Glutamatergic neuron (in vitro differentiated cells): ENCODE results near the gene REV3L. TPM values are rescaled to one million over a fixed set of nuclear protein-coding genes. Genes with fewer than 3 reads are reported as not detected.
"Not testable (repeated sequence)": the region's sequence is repeated elsewhere in the genome, so short reads cannot be mapped to it uniquely, and the experiment has no call there.

ENCODE experiments used
- DNase-seq: peaks from one replicate; pipeline ENCODE4 v3.0.0; 2022
- H3K27ac Mint-ChIP-seq: one replicate; pipeline ENCODE4 v1.8.0; 2020; ENCODE audit warnings: mild to moderate bottlenecking, mixed read lengths, inconsistent platforms; ENCODE audit not compliant: unreplicated experiment
- H3K27me3 Mint-ChIP-seq: one replicate; pipeline ENCODE4 v1.8.0; 2020; ENCODE audit warnings: mild to moderate bottlenecking, moderate library complexity, mixed read lengths, inconsistent platforms; ENCODE audit not compliant: unreplicated experiment
- H3K36me3 Mint-ChIP-seq: one replicate; pipeline ENCODE4 v1.8.0; 2020; ENCODE audit warnings: mild to moderate bottlenecking, mixed read lengths, inconsistent platforms; ENCODE audit not compliant: unreplicated experiment
- H3K4me1 Mint-ChIP-seq: one replicate; pipeline ENCODE4 v1.8.0; 2020; ENCODE audit warnings: mild to moderate bottlenecking, low read depth, mixed read lengths, inconsistent platforms; ENCODE audit not compliant: unreplicated experiment
- H3K4me3 Mint-ChIP-seq: one replicate; pipeline ENCODE4 v1.8.0; 2020; ENCODE audit warnings: mild to moderate bottlenecking, mixed read lengths, inconsistent platforms; ENCODE audit not compliant: unreplicated experiment
- H3K9me3 Mint-ChIP-seq: one replicate; pipeline ENCODE4 v1.8.0; 2020; ENCODE audit warnings: mild to moderate bottlenecking, moderate library complexity, mixed read lengths, inconsistent platforms; ENCODE audit not compliant: unreplicated experiment
- total RNA-seq: library from RNA; stranded (reverse); fragmentation: NEBNext Ultra II Directional; extraction: Animal tissue kit (Norgen Biotek cat#: 25700); gene quantifications from one replicate; pipeline ENCODE4 v1.2.1, GENCODE V29; 2021; ENCODE audit not compliant: unreplicated experiment
- TF ChIP-seq, protein P1 (sequence below): fragments of 200-600 bp; sonication (generic); IDR thresholded peaks from one replicate; pipeline ENCODE4 v1.5.0; 2021; ENCODE audit not compliant: partially characterized antibody, unreplicated experiment

REV3L gene
- total RNA-seq, 1 donor from 2014 or later = 33.3 TPM

- H3K27ac Mint-ChIP-seq = no peak overlapping the region
- TF ChIP-seq, protein P1, sequence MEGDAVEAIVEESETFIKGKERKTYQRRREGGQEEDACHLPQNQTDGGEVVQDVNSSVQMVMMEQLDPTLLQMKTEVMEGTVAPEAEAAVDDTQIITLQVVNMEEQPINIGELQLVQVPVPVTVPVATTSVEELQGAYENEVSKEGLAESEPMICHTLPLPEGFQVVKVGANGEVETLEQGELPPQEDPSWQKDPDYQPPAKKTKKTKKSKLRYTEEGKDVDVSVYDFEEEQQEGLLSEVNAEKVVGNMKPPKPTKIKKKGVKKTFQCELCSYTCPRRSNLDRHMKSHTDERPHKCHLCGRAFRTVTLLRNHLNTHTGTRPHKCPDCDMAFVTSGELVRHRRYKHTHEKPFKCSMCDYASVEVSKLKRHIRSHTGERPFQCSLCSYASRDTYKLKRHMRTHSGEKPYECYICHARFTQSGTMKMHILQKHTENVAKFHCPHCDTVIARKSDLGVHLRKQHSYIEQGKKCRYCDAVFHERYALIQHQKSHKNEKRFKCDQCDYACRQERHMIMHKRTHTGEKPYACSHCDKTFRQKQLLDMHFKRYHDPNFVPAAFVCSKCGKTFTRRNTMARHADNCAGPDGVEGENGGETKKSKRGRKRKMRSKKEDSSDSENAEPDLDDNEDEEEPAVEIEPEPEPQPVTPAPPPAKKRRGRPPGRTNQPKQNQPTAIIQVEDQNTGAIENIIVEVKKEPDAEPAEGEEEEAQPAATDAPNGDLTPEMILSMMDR = no peak
These were observed 38.7 kb upstream of the REV3L start for GRCh38 chr6:111521497-111522270.

DNA sequence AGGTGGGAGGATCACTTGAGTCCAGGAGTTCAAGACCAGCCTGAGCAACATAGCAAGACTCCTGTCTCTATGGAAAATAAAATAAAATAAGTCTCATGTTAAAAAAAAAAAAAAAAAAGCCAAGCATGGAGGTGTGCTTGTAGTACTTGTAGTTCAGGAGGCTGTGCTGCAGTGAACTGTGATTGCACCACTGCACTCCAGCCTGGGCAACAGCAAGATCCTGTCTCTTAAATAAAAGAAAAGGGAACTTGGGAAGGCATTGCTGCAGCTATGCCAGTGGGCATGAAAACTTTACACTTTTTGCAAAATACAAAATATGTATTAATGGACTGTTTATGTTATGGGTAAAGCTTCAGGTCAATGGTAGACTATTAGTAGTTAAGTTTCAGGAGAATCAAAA, 37.5 kb upstream of the REV3L start:
- H3K9me3 Mint-ChIP-seq = no peaks in the 10 kb centered on the region
- peaks cover 2% of the 10 kb centered on the region for H3K27me3 Mint-ChIP-seq
- H3K36me3 Mint-ChIP-seq = no peaks in the 10 kb centered on the region
- H3K4me1 Mint-ChIP-seq = peaks cover 17% of the 10 kb centered on the region
- TF ChIP-seq, protein P1 = no peak
- DNase-seq = no peak
- H3K4me3 Mint-ChIP-seq = no peak overlapping the region
- H3K27ac Mint-ChIP-seq = no peak overlapping the region

More at GRCh38 chr6:111521497-111522270, 38.7 kb upstream of the REV3L start:
- no peak for DNase-seq
- Mint-ChIP-seq H3K27me3 (peaks cover 2% of the 10 kb centered on the region), H3K9me3 (no peaks in the 10 kb centered on the region), H3K4me1 (peaks cover 17% of the 10 kb centered on the region), H3K4me3 (no peak overlapping the region), H3K36me3 (no peaks in the 10 kb centered on the region)

DNA sequence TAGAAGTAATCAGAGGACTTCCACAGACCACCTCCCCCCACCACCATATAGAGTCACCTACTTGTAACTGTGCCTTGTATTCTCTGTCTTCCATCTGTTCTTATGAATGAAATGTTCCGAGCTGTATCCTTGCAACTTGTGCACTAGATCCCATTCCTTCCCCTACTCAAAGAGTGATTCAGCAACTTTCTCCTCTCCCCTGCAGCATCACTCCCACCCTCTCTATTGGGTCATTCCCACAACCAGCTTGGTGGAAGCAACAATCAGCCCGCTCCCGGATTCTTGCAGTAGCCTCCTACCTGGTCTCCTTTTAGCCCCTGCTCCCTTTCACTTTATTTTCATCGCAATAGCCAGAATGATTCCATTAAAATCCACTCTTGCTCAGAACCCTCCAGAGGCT, 34.9 kb upstream of the REV3L start:
- no peak overlapping the region for H3K4me3 Mint-ChIP-seq
- no peak overlapping the region for H3K27ac Mint-ChIP-seq
- no peaks in the 10 kb centered on the region for H3K9me3 Mint-ChIP-seq

DNA sequence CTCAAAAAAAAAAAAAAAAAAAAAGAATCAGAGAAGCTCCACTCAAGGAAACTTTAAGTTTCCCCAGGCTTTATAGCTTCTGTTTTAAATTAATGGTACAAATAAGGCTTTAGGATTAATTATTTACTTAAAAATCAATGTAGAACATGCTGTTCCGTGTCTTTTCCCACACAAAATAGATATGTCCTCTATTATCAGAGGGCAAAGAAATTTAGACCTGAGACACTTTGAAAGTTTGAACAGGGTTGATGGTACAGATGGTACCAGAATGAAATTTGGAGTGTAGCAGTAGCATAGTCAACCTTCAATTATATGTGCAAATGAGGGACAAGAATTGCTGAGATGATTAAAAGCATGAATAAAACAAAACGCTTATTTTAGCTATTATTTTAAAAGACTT, 32.2 kb upstream of the REV3L start:
- DNase-seq = no peak
- H3K27ac Mint-ChIP-seq = no peak overlapping the region
- H3K36me3 Mint-ChIP-seq = no peaks in the 10 kb centered on the region
- peaks cover 6% of the 10 kb centered on the region for H3K4me1 Mint-ChIP-seq
- TF ChIP-seq, protein P1 = no peak
- H3K27me3 Mint-ChIP-seq = no peaks in the 10 kb centered on the region
- no peaks in the 10 kb centered on the region for H3K9me3 Mint-ChIP-seq
- no peak overlapping the region for H3K4me3 Mint-ChIP-seq

More for the DNA sequence above, 34.9 kb upstream of the REV3L start:
- TF ChIP-seq, protein P1 = no peak
- Mint-ChIP-seq H3K27me3 (no peaks in the 10 kb centered on the region), H3K4me1 (peaks cover 6% of the 10 kb centered on the region), H3K36me3 (no peaks in the 10 kb centered on the region)
- no peak for DNase-seq

- H3K9me3 Mint-ChIP-seq, H3K4me3 Mint-ChIP-seq, H3K27ac Mint-ChIP-seq, H3K27me3 Mint-ChIP-seq, H3K36me3 Mint-ChIP-seq, H3K4me1 Mint-ChIP-seq, DNase-seq: not testable (repeated sequence)
These were observed 31.5 kb upstream of the REV3L start for GRCh38 chr6:111514531-111514930.

DNA sequence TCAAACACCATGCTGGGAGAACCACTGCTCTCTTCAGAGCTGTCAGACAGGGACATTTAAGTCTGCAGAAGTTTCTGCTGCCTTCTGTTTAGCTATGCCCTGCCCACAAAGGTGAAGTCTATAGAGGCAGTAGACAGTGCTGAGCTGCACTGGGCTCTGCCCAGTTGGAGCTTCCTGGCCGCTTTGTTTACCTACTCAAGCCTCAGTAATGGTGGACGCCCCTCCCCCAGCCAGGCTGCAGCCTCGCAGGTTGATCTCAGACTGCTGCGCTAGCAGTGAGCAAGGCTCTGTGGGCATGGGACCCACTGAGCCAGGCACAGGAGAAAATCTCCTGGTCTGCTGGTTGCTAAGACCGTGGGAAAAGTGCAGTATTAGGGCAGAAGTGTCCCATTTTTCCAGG, 24.2 kb upstream of the REV3L start:
- not testable (repeated sequence) for H3K36me3 Mint-ChIP-seq, H3K27ac Mint-ChIP-seq, H3K4me1 Mint-ChIP-seq, H3K27me3 Mint-ChIP-seq, H3K4me3 Mint-ChIP-seq, H3K9me3 Mint-ChIP-seq, DNase-seq

DNA sequence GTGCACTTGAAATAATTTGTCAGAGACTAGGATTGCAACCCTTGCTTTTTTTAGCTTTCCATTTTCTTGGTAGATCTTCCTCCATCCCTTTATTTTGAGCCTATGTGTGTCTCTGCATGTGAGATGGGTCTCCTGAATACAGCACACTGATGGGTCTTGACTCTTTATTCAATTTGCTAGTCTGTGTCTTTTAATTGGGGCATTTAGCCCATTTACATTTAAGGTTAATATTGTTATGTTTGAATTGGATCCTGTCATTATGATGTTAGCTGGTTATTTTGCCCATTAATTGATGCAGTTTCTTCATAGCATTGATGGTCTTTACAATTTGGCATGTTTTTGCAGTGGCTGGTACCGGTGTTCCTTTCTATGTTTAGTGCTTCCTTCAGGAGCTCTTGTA, 22.5 kb upstream of the REV3L start:
- H3K36me3 Mint-ChIP-seq, H3K9me3 Mint-ChIP-seq, H3K27ac Mint-ChIP-seq, H3K27me3 Mint-ChIP-seq, DNase-seq, H3K4me3 Mint-ChIP-seq: not testable (repeated sequence)
- H3K4me1 Mint-ChIP-seq = peaks cover 10% of the 10 kb centered on the region
